NCI-H2081 treated with DMSO at 0.1 percent for 48 hours (cell line): Measurements from ENCODE around the gene SSBP3.
"Not testable (repeated sequence)": the region's sequence is repeated elsewhere in the genome, so short reads cannot be mapped to it uniquely, and the experiment has no call there.

Source experiments
- DNase-seq: peaks from one replicate; lab custom pipeline; 2025; lab: John Stamatoyannopoulos, UW

Gene SSBP3

DNA sequence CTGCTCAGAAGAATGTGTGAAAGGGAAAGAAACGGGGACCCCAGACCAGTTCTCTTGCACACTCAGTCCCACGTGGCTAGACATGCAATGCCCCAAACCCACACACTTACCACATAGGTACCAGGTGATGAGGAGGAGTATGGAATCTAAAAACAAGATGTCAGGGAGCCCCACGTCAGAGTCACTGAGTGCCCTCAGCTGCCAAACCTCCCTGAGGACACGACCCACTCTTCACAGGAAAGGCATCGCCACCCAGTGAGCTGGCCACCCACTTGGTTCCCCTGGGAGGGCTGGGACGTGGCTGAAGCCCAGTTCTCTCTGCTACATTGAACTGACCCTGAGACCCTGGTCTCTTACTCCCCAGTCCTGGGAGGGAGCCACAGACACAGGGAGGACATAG, 164.8 kb downstream of the SSBP3 start:
- DNase-seq = no peak

DNA sequence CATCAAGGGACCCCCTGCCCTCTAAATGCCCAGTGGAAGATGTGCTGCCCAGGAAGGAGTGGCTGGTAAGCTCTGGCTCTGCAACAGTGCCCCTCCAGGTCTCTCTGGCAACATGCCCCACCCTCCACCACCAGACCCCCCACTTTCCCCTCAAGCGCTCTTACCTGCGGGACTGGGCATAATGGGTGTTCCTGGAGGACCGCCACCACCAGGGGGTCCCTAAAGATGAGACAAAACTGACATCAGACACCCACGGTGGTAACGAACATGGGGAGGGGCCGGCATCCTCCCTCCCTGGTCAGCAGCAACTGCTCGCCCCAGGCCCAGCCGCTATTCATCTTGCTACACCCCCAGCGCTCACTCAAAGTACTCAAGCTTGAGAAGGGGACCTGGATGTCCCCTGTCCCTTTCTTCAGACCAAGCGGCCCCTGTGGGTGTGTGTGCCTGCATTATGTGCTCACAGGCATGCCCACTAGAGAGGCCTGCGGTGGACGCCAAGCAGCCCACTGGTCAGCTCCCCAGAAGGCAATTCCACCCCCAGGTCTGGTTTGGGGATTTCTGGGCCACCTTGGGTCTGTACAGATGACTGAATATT, 165.4 kb downstream of the SSBP3 start:
- DNase-seq = no peak

DNA sequence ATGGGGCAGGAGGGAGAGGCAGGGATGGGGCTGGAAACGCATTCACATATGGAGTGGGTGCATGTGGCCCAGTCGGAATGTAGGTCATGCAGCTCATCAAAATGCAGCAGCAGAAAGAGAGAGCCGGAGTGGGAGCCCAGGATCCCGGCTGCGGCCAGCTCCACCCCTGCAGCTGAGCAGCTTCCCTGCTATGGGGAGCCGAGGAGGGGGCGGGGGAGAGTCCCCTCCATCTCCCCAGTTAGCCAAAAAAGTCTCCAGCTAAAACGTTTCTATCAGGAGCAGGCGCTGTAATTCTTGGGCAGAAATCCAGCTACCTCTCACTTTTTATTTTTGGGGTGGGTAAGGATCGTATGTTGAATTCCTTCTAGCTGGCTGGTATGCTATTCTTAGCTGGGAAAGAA, 166.6 kb downstream of the SSBP3 start:
- DNase-seq = no peak

DNA sequence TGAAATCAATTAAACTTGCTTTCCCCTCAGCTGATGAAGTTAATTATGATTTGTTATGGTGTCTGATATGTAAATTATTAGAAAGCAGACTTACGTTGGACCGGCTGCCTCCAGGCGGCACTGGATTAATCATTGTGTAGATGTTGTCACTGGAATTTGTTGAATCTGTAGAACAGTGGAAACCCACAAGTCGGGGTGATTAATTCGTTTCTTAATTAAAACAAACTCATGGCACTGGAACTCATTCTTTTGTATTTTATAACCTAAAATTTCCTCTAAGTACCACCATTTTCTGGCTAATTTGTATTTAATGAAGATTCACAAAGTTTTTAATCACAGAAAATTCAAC, 167.2 kb downstream of the SSBP3 start:
- DNase-seq = no peak

DNA sequence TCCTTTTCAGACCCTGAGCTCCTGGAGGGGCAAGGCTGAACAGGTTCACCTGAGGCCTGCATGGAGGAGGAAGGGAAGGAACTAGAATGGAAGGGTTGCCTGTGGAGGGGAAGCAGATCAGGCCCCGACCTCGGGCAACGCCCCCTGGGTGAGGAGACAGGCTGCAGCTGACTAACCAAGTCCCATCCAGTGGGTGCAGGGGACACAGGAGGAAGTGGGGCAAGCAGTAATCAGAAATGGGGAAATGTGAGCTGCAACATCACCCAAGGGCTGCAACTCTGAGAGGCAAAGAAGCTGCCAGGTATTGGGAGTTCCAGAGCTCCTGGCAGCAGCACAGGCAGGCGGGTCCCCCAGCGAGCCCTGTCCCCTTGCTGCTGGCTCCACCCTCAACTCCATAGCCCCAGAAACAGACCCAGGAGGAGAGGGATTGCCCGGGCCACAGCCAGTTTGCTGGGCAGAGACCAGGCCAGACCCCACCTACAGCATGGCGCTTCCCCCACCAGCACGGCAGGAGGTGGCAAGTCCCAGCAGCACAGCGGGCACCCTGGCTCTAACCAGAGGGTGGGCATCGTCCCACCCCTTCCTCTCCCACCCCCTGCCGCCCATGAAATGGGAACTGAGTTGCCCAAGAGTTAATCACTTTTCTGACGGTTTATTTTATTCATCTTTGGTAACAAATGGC, 167.7 kb downstream of the SSBP3 start:
- DNase-seq = no peak

DNA sequence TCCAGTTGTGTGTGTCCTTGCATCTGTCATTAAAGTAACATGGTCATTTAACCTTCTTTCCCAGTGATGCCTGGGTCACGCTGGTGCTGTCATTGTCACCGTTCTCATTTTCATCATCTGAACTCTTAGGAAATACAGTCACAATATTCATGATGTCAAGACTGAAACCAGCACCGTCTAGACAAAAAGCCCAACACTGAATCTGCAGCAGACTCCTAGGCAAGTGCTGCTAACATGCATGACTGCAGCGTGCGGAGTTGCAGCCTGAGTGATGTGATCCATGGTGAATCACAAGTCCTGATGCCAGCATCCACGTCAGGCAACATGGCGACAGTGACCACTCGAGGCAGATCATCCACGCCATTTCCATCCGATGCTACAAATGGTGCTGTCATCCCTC, 168.6 kb downstream of the SSBP3 start:
- no peak for DNase-seq

DNA sequence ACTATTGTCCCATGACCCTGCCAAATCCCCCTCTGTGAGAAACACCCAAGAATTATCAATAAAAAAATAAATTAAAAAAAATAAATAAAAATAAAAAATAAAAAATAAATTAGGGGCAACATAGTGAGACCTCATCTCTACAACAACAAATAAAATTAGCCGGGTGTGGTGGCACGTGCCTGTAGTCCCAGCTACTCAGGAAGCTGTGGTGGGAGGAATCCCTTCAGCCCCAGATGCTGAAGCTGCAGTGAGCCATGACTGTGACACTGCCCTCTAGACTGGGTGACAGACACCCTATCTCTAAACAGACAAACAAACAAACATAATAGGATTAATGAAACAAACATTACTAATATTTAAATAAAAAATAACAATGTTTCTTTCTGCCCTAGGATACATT, 171.9 kb downstream of the SSBP3 start:
- DNase-seq = no peak

DNA sequence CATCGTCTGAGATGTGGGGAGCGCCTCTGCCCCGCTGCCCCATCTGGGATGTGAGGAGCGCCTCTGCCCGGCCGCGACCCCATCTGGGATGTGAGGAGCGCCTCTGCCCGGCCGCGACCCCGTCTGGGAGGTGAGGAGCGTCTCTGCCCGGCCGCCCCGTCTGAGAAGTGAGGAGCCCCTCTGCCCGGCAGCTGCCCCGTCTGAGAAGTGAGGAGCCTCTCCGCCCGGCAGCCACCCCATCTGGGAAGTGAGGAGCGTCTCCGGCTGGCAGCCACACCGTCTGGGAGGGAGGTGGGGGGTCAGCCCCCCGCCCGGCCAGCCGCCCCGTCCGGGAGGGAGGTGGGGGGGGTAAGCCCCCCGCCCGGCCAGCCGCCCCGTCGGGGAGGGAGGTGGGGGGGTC, 173.0 kb downstream of the SSBP3 start:
- not testable (repeated sequence) for DNase-seq

DNA sequence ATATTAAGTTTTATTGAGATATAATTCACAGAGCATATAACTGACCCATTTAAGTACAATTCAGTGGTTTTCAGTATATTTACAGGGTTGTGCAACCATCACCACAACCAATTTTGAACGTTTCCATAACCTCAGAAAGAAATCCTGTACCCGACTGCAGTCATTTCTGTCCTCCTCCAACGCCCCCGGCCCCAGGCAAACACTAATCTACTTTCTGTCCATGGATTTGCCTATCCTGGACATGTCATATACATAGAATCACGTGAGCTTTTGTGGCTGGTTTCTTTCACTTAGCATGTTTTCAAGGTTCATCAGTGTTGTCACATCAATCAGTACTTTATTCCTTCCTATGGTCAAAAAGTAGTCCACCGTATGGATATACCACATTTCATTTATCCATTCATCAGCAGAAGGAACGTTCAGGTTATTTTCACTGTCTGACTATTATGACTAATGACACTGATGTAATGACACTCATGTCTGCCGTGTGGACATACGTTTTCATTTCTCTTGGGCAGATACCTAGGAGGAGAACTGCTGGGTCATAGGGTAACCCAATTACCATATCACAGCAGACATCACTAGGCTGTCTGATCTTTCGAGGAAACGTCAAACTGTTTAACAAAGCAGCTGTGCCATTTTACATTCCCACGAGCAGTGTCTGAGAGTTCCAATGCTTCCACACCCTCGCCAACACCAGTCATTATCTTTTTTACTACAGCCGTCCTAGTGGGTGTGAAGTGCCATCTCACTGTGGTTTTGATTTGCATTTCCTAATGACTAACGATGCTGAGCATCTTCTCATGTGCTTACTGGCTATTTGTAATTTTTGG, 175.5 kb downstream of the SSBP3 start:
- DNase-seq = no peak

DNA sequence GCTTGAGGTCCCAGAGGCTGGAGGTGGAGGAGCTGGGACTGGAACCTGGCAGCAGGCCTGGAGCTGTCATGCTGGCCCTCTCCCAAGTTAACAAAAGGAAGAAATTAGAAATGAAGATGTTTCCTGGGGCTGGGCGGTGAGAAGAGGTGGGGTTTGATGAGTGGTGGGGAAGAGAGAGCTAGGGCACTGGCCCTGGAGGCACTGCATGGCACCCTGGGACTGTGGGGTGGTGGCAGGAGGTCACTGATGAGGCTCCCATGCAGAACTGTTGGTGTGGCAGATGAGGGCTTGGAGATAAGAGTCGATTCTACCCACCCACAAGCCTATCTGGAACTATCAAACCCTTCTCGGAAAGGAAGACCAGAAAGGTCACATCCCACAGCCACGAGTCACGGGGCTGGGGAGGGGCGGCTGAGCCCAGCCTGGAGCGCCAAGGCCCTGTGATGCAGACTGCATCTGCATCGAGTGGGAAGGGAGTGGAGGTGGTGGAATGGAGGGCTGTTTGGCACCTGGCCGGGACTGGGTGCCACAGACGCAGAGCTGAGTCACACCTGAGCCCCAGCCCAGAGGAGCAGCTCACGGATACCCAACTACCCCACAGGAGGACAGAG, 176.8 kb downstream of the SSBP3 start:
- DNase-seq = no peak

DNA sequence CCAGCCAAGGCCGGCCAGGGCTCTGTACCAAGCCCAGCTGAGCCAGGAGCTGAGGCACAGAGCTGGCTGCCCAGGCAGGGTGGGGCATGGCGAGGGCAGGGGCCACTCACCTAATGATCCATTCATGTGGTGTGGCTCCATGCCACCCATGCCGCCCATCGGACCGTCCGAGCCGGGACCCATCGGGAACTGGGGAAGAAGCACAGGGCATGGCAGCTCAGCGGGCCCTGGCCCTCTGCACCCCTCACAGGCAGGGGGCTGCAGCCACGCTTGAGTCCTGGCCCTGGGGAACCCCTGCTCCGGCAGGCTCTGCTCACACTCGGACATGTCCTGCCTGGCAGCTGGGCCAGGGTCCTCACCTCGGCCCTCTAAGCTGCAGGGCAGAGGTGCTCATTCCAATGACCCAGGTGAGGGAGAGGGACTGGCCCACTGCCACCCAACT, 177.5 kb downstream of the SSBP3 start:
- DNase-seq = no peak

DNA sequence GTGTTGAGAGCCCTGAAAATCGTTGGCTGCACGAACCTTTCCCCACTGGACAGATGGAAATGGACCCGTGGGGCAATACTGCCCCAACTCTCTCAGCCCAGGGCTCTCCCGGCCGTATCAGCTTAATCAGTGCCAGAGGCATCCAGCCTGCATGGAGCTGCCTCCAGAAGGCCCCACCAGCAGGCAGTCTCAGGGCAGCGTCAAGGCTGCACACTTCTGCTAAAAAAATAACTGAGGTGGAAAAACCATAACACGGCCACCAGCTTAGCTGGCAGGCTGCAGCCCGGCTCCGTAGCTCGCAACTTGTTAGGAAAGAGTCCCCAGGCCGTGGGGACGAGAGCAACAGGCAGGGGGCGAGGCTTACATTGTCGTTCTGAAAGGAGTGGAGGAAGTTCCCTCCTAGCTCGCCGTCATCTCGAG, 178.3 kb downstream of the SSBP3 start:
- DNase-seq = no peak

DNA sequence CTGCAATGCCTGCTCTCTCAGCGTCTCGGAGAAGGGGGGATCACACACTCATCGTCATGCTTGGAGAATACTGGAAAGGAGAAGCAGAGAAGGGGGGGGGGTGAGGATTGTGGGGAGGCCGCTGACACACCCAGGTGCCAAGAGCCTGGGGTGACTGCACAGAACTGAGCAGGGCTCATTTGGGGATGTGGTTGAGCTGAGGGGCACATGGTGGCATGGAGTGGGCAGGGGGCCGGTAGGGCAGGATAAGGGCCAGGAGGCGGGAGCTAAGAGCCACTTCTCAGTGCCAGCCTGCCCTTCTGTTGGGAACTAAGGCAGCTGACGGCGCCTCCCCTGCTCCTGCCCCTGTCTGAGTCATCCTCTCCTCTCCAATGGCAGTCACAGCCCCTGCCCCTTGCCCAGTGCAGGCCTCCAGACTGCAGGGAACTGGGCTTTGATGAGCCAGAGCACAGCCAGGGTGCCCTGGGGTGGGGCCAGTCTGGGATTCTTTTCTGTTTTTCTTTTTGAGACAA, 179.0 kb downstream of the SSBP3 start:
- no peak for DNase-seq

DNA sequence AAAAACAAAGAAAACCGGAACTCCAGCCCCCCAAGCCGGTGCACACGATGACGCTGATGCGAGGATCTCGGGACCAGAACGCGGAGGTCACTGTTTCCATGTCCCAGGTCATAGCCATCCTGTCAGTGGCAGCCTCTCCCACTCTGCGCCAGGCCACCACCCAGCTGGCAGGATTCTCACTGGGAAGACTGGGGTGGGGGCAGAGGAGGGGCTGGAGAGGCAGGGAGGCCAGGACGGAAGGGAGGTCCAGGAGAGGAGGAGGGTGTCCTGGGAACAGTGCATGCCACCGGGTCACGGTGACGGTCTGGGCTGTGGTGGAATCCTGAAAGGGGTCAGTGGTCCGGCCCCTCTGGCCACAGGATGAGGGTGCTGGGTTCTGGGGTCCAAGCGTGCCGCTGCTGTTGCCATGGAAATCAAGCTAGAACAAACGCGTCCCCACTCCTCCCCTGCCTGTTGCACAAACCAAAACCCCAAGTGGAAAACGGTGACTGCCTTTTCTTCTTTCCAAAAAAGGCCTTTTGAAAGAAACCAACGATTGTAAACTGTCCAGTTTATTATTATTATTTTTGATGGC, 180.1 kb downstream of the SSBP3 start:
- no peak for DNase-seq

DNA sequence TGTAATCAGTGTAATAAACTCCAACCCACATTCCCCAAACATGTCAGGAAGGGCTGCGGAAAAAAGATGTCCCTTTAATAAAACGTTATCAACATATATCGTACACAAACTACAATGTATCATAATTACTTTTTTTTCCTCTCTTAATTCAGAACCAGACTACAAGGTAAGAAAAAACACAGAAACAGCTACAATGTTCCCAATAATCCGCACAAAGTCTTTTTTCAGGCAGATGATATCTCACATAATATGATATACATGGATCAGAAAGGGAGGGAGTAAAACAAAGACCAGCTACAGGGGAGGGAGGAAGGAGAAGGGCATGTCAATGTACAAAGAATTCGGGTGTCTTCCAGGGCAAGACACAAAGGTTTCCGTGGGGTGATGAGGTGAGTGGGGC, 180.8 kb downstream of the SSBP3 start:
- DNase-seq = no peak

DNA sequence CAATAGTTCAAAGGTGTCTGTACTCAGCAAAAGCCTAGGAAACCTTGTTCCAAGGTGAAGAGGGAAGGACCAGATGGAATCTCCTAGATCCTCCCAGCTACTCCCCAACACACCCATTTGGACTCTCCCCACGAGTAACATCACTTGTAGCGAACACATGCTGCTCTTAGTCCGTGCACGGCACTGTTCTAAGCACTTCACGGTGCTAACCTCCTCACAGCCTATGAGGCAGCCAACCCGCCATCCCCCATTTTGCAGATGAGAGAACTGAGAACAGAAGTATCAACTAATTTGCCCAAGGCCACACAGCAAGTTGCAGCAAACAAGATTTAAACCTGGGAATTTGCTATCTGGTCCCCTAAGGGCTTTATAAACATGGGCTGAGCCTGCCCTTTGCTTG, 182.0 kb downstream of the SSBP3 start:
- DNase-seq = no peak

DNA sequence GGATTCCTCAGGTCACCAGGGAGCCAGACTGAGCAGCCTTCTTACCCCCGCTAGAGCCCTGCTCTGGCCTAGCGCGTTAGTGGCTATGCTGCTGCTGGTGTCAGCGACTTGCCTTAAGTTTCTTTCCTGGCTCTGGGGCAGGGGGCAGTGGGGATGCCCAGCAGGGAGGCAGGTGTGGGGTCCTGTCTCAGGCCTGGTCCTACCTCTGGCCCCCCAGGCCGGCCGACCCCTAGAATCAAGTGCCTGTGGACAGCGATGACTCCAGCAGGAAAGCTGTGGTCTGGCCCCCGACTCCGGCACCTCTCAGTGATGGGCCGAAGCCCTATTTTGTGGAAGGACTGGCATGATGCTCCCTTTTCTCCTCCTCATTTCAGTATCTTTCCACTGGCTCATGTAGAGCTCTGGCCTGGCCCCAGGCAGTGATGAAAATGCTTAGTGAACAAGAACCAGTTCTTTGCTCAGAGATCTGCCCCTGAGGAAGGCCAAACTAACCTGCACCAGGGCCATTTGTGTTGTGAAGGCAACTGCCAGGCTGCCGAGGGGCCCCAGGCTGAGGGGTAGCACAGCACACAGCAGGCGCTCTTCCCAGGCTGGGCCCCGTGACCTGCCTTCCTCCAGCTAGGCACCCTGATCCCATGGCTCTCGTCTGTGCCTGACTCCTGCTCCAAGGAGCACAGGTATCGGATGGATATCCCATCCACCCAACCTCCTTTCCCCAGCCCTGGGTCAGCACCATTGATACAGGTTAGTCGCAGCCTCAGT, 182.6 kb downstream of the SSBP3 start:
- DNase-seq = no peak

DNA sequence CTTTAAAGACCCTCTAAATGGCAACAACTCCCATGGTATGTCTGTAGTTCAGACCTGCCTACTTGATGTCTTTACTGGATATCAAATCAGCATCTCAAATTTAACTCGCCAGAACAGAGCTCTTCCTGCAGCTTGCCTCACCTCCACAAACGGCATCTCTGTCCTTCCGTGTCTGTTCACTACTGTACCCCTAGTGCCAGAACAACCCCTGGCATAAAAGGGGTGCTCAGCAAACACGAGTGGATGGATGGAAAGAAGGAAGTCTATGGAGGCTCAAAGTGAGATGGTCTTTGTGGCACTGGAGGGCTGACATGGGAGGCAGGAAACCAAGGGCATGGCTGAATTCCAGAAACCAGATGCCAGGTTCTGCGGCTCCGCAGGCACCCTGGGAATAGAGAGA, 183.5 kb downstream of the SSBP3 start:
- no peak for DNase-seq

DNA sequence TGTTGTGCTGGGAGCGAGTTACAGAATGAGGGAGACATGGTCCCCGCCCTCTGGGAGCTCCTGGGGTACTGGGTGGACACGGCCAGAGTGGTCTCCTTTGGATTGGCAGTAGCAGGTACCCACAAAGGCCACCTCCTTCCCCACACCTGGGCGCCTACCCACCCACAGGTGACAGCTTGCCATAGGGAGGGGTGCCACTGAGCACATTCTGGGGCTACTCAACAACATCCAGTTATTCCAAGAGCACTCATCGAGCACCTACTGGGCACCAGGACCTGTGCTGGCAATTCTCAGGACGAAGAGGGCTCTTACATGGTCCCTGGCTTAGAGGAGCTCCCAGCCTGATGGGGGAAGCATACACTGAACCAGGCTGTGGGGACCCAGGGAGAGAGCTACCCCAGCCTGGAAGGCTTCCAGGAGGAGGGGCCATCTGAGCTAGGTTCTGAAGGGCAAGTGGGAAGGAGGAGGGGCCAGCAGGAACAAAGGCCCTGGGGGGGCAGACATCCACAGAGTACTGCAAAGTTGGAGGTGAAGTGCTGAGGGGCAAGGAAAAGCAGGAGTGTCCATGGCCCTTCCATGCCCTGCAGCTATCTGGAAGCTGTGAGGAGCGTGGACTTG, 184.2 kb downstream of the SSBP3 start:
- DNase-seq = no peak

DNA sequence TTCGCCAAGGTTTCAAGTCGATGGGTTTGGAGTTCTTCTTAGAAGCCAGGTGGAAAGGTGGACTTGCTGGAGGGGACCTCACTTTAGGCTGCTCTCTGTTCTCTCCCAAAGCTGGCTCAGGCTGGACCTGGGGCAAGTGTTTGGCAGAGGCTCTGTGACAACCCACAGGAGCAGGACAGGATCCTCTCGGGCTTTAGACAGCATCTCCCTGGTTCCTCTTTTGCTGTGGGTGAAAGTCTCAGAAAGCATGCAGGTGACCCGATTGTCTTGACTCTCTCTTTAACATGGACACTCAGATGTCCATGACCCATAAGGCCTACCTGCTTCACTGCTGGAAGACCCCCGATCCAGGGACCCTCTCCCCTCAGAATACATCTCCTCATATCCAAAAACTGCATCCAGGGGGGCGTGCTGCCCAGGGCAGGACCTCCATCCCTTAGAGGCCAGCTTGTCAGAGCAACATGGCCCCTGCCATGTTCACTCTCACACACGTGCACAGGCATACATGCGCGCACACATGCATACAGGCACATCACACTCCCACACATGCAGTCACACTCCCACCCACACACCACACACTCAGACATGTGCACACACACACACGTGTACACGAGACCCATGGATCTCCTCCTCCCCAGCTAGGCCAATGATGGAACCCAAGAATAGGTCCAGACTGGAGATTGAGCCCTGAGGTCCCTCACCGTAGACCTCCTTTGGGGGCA, 184.9 kb downstream of the SSBP3 start:
- DNase-seq = no peak
